Choroid plexus epithelial cell (primary cell): ENCODE results near the gene FSTL4.
"Not testable (repeated sequence)": the region's sequence is repeated elsewhere in the genome, so short reads cannot be mapped to it uniquely, and the experiment has no call there.

Source experiments
- DNase-seq: peaks from one replicate; pipeline ENCODE4 v3.0.0-alpha.2; 2010; ENCODE audit warnings: low read depth
- H3K4me3 ChIP-seq: 2 replicates; pipeline ENCODE4 v1.5.1; 2011; ENCODE audit warnings: low read depth, mild to moderate bottlenecking, control low read depth, low read length, moderate library complexity
- CTCF ChIP-seq: conservative IDR thresholded peaks from 2 replicates; pipeline ENCODE4 v1.5.1; 2011; ENCODE audit warnings: low read depth, mild to moderate bottlenecking, control low read depth, inconsistent platforms, low read length, moderate library complexity

FSTL4 gene

GRCh38 chr5:133396814-133397213 lies 215.5 kb downstream of the FSTL4 start:
- no peak for DNase-seq
- TF ChIP-seq CTCF = no peak
- H3K4me3 ChIP-seq = no peak overlapping the region

- no peak overlapping the region for H3K4me3 ChIP-seq
- no peak for TF ChIP-seq CTCF
- DNase-seq = peak; percentile 21
Measured at GRCh38 chr5:133396187-133396741, 216.1 kb downstream of the FSTL4 start.

- not testable (repeated sequence) for H3K4me3 ChIP-seq, DNase-seq
Measured at GRCh38 chr5:133395207-133395606, 217.1 kb downstream of the FSTL4 start.

GRCh38 chr5:133394477-133394817 lies 217.9 kb downstream of the FSTL4 start:
- DNase-seq, H3K4me3 ChIP-seq: not testable (repeated sequence)

GRCh38 chr5:133393776-133394476 lies 218.4 kb downstream of the FSTL4 start:
- no peak for DNase-seq
- no peak for TF ChIP-seq CTCF
- no peak overlapping the region for H3K4me3 ChIP-seq

GRCh38 chr5:133392448-133392847 lies 219.9 kb downstream of the FSTL4 start:
- no peak for TF ChIP-seq CTCF

GRCh38 chr5:133391354-133392136 lies 220.8 kb downstream of the FSTL4 start:
- H3K4me3 ChIP-seq = no peak overlapping the region
- DNase-seq = no peak
- TF ChIP-seq CTCF = no peak

More at GRCh38 chr5:133392448-133392847, 219.9 kb downstream of the FSTL4 start:
- no peak overlapping the region for H3K4me3 ChIP-seq
- no peak for DNase-seq
